Measurements from ENCODE around the gene FREM3.
A peak's percentile ranks its signal among the peaks of the same experiment; 100 is the strongest.

FREM3 gene

GRCh38 chr4:143668930-143669552 is 31.4 kb downstream of the FREM3 start:
- no peak for DNase-seq (ENCODE audit: low read depth in 2 of 2)

GRCh38 chr4:143667461-143667860 is 33.0 kb downstream of the FREM3 start:
- peak; percentile 6 to 10 for DNase-seq (ENCODE audit: low read depth in 2 of 2)

DNA sequence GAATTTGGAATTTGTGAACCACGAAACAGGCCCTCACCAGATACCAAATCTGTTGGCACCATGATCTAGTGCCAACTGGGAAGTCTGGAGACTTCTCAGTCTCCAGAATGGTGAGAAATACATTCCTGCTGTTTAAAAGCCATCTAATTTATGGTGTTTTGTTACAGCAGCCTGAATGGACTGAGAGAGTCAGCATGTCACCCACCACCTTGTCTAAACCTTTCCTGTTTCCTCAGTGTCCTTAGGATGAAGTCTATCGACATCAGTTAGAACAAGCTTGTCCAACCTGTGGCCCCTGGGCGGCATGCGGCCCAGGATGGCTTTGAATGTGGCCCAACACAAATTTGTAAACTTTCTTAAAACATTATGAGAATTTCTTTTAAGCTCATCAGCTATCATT is 42.1 kb downstream of the FREM3 start:
- no peak for DNase-seq (ENCODE audit: low read depth in 2 of 2)

- no peak for DNase-seq (ENCODE audit: low read depth in 2 of 2)
Measured at GRCh38 chr4:143654571-143654970, 45.9 kb downstream of the FREM3 start.

DNA sequence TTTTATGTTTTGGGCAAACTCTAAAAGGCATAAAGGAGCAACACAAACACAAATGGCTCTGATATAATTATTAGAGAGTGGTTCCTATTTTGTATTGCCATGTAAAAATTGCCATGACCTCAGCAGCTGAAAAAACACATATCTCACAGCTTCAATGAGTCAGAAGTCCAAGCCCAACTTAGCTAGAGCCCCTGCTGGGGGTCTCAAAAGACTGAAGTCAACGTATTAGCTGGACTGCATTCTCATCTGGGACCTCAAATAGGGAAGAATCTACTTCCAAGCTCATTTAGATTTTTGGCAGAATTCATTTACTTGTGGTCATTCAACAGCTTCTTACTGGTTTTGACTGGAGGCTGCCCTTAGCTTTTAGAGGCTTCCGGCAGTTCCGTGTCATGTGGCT is 47.4 kb downstream of the FREM3 start:
- DNase-seq (ENCODE audit: low read depth in 2 of 2) = no peak

- no peak for DNase-seq (ENCODE audit: low read depth in 2 of 2)
Measured at GRCh38 chr4:143643399-143643798, 57.1 kb downstream of the FREM3 start.

DNA sequence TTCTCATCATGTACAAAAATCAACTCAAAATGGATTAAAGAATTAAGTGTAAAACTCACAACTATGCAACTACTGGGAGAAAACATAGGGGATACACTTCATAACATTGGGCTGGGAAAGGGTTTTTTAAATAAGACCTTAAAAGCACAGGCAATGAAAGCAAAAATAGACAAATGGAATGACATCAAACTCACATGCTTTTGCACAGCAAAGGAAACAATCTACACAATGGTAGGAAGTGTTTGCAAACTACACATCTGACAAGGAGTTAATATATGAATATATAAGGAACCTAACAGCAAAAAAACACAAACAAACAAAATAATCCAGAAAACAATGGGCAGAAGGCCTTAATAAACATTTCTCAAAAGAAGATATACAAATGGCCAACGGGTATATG is 57.9 kb downstream of the FREM3 start:
- DNase-seq (ENCODE audit: low read depth in 2 of 2) = no peak

GRCh38 chr4:143641361-143641760 is 59.1 kb downstream of the FREM3 start:
- DNase-seq (ENCODE audit: low read depth in 2 of 2) = no peak

GRCh38 chr4:143634763-143635162 is 65.7 kb downstream of the FREM3 start:
- DNase-seq (ENCODE audit: low read depth in 2 of 2) = no peak

DNA sequence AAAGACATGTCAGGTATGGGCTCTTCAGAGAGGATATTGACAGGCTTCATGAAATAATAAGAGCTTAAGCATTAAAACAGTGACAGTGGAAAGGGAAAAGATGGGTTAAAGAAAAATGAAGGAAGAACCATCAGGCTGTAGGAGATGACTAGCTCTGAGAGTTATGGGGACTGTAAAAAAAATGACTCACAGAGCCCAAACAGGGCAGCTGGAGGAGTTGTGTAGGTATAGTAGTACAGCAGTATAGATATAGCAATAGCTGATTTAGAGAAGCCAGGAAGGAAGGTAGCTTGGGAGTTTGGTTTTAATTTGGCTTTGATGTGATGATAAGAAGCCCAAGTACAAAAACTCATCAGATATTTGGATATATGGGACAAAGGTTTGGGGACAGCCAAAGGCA is 66.6 kb downstream of the FREM3 start:
- no peak for DNase-seq (ENCODE audit: low read depth in 2 of 2)

DNA sequence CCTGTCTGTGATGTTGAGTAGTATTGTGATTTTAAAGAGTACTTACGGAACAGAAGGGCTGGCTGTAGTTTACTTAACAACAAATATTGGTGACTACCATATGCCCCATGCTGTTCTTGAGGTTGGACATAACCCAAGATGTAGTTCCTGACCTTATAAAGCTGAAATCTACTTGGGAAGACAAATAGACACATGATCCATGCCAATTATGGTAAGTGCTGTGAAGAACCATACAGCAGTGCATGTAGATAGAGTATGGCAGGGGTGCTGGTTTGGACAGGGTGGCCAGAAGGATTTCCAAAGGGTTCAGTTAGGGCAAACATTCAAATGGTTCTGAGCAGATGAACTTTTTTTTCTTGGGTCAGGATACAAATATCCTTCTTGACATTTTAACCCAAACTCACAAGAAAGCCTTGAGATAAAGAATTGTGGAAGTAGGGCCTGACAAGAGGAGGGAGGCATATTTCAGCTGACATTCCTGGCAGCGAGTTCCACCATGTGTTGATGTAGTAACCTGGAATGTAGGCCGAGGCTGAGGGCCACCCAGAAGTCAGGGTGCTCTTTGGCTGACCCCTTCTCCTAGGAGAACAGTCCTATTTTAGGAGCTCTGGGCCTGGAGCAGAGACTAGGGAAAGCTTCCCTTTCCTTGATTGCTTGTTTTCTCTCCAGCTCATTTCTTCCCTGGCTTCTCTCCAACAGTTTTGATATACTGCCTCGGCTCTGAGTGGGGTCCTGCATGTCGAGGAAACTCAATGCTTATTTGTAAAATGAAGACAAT is 74.2 kb downstream of the FREM3 start:
- DNase-seq (ENCODE audit: low read depth in 2 of 2) = peak; percentile 9 to 10

DNA sequence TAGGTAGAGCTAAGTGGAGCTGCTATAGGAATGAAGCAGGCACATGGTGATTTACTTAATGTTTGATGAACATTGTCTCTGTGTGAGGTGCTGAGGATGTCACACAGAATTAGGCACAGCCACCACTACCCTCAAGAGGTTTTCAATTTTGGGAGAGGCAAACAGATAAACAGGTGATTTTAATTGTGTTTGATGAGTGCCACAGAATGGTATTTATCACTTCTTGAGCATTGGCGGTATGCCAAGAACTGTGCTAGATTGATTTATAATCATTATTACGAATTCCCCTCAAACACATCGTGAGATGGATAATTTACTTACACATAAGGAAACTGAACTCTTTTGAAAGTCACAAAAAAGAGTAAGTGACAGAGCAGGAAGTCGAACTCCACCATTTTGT is 74.8 kb downstream of the FREM3 start:
- no peak for DNase-seq (ENCODE audit: low read depth in 2 of 2)

GRCh38 chr4:143623896-143624295 is 76.6 kb downstream of the FREM3 start:
- DNase-seq (ENCODE audit: low read depth in 2 of 2) = no peak

GRCh38 chr4:143618811-143619210 is 81.7 kb downstream of the FREM3 start:
- no peak for DNase-seq (ENCODE audit: low read depth in 2 of 2)

DNA sequence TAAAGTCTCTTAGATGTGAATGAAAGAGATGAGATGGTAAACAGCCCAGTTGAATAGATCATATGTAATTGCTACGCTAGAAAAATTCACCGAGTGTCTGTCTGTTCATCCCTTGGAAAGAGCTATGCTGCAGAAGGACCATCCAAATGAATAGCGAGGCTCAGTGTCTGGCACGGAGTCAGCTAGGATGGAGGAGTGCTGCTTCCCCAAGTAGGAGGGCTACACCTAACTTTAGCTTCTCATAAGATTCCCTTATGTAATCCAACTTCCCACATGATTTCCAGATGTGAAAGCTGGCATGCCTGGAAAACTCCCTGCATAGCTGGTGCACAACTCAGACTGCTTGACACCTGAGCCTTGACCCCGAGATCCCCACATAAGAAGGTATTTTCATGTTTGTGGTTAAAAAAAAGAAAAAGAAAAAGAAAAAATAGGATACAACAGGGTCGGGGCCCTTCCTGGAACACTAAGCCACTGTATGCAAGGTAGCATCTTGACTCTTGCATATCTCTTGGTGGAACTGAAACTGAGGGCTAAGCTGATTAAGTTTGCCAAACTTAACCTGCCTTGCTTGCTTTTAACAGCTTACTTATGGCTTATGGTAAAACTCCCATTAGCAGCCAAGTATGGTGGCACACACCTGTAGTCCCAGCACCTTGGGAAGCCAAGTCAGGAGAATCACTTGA is 82.3 kb downstream of the FREM3 start:
- DNase-seq (ENCODE audit: low read depth in 2 of 2) = no peak

GRCh38 chr4:143616771-143617170 is 83.7 kb downstream of the FREM3 start:
- DNase-seq (ENCODE audit: low read depth in 2 of 2) = peak in 1 of 2 experiments; percentile 5

DNA sequence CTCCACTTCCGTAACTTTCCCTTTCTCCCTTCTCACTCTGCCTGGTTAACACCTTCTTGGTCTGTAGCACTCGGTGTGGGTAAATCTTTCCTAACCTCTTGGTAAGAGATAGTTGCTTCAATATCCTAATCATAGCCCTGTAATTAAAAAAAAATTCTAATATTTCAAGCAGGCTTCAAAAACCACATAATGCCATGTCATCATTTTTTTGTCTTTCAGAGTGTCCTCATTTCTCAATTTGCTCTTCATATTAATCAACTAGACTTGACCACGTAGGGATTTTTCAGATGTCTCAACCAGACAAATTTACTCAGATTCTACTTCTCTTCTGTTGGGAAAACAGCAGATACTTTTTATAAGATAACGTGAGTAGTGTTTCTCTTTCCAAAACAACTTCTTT is 91.0 kb downstream of the FREM3 start:
- DNase-seq (ENCODE audit: low read depth in 2 of 2) = no peak

- no peak for DNase-seq (ENCODE audit: low read depth in 2 of 2)
Measured at GRCh38 chr4:143606480-143606879, 94.0 kb downstream of the FREM3 start.

DNA sequence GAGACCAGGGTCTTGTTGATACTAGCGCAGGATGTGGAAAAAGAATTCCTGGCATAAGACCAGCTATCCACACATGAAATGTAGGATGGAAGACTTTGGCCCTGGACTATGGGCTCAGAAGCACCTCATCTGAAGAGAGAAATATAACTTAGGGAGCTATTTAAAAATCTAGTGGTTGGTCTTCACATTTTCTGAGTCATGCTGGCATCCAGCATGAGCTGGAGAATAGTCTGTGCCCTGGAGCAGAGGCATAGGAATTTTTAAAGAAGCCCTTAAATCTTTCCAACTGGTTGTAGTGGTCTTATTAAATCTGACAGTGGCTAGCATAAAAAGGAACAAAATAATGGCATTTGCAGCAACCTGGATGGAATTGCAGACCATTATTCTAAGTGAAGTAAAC is 100.6 kb downstream of the FREM3 start:
- DNase-seq (ENCODE audit: low read depth in 2 of 2) = no peak

GRCh38 chr4:143598816-143599215 is 101.7 kb downstream of the FREM3 start:
- no peak for DNase-seq (ENCODE audit: low read depth in 2 of 2)

DNA sequence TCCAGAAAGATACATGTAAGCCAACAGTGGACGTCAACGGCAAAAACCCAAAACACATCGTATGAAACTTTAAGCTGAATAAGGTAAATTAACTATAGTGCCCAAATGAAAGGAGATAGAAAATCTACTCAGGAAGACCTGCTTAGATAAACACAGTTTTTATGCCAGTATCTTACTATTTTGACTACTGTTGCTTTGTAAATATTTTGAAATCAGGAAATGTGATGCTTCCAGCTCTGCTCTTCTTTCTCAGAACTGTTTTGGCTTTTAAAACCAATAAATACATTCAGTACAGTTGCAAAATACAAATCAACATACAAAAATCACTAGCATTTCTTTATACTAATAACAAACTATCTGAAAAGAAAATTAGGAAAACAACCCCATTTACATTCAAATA is 103.2 kb downstream of the FREM3 start:
- no peak for DNase-seq (ENCODE audit: low read depth in 2 of 2)

- DNase-seq (ENCODE audit: low read depth in 2 of 2) = no peak
Measured at GRCh38 chr4:143587703-143588102, 112.8 kb downstream of the FREM3 start.

DNA sequence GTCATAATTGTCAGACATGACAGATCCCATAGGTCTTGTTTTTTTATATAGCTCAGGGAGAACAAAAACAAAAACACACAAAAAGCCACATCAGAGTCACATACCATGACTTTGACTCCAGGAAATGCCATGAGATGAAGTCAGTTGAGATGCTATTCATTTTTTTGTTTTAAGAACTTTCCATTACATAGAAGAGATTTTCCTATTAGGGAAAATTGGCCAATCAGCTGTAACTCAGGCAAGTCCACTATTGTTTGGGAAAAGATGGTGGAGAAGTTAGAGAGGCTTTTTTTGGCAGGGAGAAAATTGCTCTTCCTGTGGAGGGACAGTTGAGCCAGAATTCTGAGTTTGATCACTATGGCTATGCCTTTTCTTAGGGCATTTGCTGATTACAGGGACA is 114.4 kb downstream of the FREM3 start:
- DNase-seq (ENCODE audit: low read depth in 2 of 2) = peak; percentile 4

Measured in fibroblast of skin of left quadriceps (primary cell).